Muscle of back (tissue), 11 donors: Measurements from ENCODE around the gene SIRPB2. TPM values are rescaled to one million over a fixed set of nuclear protein-coding genes. Genes with fewer than 3 reads are reported as not detected.

Experiments used
- DNase-seq, 3 donors: peaks; one replicate each; pipeline versions ENCODE4 v3.0.0 to v3.0.0-alpha.2; 2013
- polyA plus RNA-seq, 10 donors: library from polyadenylated mRNA; unstranded; fragments of 120-200 nt; gene quantifications; one replicate each; pipeline ENCODE4 v1.2.1, GENCODE V29; 2013; ENCODE audit not compliant: insufficient read length in 10 of 10

SIRPB2 gene
- polyA plus RNA-seq, 10 donors, result 0.91 to 2.7 (median 1.9) TPM

DNA sequence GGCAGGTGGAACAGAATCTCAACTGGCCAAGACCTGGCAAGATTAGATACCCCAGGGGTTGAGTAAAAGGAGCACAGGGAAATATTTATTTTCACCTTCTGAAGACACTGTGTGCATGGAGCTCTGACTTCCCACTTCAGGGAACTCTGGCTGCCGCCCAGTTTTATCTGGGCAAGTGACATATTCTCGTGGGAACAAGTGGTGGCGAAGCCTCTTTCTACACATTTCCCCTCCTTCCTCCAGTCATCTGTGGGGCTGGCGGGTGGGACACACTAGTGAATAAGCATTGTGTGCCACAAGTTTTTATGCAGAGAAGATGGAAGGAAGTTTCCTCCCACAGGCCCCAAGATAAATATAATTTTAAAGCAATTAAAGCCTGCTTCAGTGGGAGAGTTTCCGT lies 48.1 kb downstream of the SIRPB2 start:
- DNase-seq, result no peak

DNA sequence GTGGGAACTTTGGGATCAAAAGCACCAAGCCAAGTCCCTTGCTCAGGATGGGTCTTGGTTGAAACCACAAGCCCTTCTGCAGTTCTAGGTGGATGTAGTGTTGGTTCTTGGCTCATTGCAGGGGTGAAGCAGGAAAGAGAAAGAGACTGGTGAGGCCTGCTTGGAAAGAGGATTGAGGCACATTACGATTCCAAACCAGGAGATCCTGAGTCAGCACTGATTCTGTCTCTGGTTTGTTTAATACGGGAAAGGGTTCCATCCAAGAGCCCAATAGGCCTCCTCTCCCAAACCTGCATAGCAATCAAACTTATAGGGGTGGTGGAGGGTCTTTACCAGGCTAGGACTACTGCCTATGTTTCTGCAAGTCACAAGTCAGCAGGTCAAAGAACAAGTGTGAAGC lies 48.9 kb downstream of the SIRPB2 start:
- DNase-seq, result no peak

GRCh38 chr20:1441133-1441532 lies 50.1 kb downstream of the SIRPB2 start:
- no peak for DNase-seq

DNA sequence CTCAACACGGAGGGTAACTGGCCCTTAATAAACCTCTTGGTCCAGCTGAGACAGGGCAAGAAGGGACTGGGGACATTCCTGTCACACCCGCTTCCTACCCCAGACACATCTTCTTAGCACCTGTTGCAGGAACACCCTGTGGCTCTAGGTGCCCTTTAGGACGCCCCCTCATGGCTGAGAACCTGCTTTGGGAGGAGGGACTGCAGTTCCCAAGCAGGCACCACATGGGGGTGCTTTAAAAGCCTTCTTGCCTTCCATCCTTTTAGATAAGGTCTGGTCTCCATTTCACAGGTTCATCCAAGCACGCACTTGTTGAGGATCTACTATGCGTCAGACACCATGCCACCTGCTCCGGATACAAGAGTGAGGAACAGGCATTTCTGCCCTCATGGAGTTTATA lies 51.2 kb downstream of the SIRPB2 start:
- no peak for DNase-seq

- DNase-seq, result no peak
Measured at GRCh38 chr20:1438361-1438760, 52.9 kb downstream of the SIRPB2 start.

DNA sequence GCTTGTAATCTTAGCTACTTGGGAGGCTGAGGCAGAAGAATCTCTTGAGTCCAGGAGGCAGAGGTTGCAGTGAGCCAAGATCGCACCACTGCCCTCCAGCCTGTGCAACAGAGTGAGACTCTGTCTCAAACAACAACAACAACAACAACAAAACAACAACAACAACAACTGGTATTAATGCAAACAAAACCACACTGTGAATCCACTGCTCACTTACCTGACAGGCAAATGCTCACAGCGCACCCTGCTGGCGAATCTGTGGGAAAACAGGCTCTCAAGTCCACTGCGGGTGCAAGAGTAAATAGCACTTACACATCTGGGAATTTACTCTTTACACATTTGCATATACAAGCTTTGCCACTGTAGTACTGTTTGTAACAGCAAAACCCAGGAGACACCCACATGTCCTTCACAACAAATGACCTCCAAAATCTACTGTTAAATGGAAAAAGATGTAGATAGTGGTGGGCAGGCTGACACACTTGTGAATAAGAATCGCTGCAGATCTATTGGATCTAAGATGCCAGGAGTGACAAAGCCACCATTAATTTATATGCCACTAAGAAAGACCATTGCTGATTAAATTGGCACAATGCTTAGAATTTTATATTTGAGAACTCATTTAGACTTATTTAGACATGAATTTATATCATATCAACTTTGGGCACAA lies 53.9 kb downstream of the SIRPB2 start:
- peak; percentile 49 to 74 (median 56) for DNase-seq

GRCh38 chr20:1436263-1436662 lies 55.0 kb downstream of the SIRPB2 start:
- DNase-seq, result no peak

GRCh38 chr20:1435337-1435699 lies 55.9 kb downstream of the SIRPB2 start:
- no peak for DNase-seq

- peak; percentile 22 to 43 (median 29) for DNase-seq
Measured at GRCh38 chr20:1434571-1435336, 56.5 kb downstream of the SIRPB2 start.

DNA sequence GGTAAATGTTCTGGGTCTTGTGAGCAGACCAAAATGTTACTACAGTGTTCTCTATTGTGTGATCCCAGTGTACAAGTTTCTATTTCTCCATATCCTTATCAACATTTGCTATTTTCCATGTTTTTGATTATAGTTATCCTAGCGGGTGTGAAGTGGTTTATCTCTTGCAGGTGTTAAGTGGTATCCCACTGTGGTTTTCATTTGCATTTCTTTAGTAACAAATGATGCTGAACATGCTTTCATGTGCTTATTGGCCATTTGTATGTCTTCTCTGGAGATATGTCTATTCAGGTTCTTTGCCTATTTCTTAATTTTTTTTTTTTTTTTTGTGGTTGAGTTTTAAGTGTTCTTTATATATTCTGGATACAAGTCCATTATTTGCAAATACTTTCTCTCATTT lies 60.1 kb downstream of the SIRPB2 start:
- no peak for DNase-seq

DNA sequence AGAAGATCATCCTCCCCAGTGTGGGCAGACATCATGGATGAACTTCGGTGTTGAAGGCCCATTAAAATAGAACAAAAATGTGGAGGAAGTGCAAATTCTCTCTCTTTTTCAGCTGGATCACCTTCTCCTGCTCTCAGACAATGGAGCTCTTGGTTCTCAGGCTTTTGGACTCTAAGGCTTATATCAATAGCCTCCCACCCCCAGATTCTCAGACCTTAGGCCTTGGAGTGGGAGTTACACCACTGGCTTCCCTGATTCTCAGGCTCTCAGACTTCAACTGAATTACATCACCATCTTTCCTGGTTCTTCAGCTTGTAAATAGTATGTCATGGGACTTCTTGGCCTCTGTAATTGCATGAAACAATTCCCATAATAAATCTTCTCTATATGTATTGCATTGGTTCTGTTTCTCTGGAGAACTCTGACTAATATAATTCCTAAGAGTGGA lies 61.2 kb downstream of the SIRPB2 start:
- peak; percentile 15 to 56 (median 22) for DNase-seq

- DNase-seq, result no peak
Measured at GRCh38 chr20:1429143-1429728, 62.0 kb downstream of the SIRPB2 start.

GRCh38 chr20:1427457-1428054 lies 63.7 kb downstream of the SIRPB2 start:
- no peak for DNase-seq

- no peak for DNase-seq
Measured at GRCh38 chr20:1426231-1426849, 64.9 kb downstream of the SIRPB2 start.

Other genes starting within 250 kb of the SIRPB2 start
- gene SNPH, start 225.1 kb downstream of the SIRPB2 start, polyA plus RNA-seq, result 1 to 10 TPM; 4.5 to 9.6 (median 5.6) TPM
- 1 to 10 TPM in 9 of 10 donors, under 1 TPM in 1; 0.83 to 2.7 (median 1.8) TPM for gene SDCBP2, start 162.3 kb downstream of the SIRPB2 start, polyA plus RNA-seq
- 100 to 1,000 TPM; 250 to 317 (median 277) TPM for gene FKBP1A, start 98.4 kb downstream of the SIRPB2 start, polyA plus RNA-seq
- gene NSFL1C, start 24.6 kb downstream of the SIRPB2 start, polyA plus RNA-seq, result 10 to 100 TPM; 60.6 to 77.7 (median 65.6) TPM
- not detected for gene SIRPD, start 66.3 kb upstream of the SIRPB2 start, polyA plus RNA-seq
- 1 to 10 TPM in 8 of 10 donors, under 1 TPM in 2; 0.26 to 2.6 (median 1.5) TPM for gene SIRPB1, start 128.6 kb upstream of the SIRPB2 start, polyA plus RNA-seq
- gene SIRPG, start 166.4 kb upstream of the SIRPB2 start, polyA plus RNA-seq, result 1 to 10 TPM in 1 of 10 donors, under 1 TPM in 2, not detected in 7; 0.32 to 3.1 (median 0.67) TPM